Measurements from ENCODE around the gene IL2RA. TPM values are rescaled to one million over a fixed set of nuclear protein-coding genes. Genes with fewer than 3 reads are reported as not detected.

Gene IL2RA
- polyA plus RNA-seq, 3 donors, result 0.06 TPM; not detected in 2

DNA sequence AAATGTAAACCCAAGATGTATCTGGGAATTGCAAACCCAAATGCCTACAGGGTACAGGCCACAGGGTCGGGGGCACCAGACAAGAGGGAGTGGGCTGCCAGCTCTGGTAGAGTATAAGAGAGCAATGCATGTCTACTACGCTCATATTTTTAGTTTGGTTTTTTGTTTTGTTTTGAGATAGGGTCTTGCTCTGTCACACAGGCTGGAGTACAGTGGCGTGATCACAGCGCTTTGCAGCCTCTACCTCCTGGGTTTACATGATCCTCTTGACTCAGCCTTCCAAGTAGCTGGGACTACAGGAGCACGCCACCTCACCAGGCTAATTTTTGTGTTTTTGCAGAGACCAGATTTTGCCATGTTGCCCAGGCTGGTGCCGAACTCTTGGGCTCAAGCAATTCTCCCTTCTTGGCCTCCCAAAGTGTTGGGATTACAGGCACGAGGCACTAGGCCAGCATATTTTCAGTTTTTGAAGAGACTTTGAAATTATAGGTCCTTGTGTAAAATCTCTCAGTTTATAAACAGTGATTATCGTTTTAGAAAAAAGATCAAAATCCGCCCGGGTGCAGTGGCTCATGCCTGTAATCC, 73.7 kb downstream of the IL2RA start:
- H3K27ac Mint-ChIP-seq, result peak overlapping the region in 1 of 7 donors; percentile 49
- H3K4me2 ChIP-seq (replicated peaks; ENCODE audit: extremely low read depth, low read length, poor library complexity, severe bottlenecking), result no peak overlapping the region
- peak overlapping the region; percentile 69 for H2AFZ ChIP-seq (ENCODE audit: insufficient read depth, low read depth, low read length, poor library complexity, severe bottlenecking)

DNA sequence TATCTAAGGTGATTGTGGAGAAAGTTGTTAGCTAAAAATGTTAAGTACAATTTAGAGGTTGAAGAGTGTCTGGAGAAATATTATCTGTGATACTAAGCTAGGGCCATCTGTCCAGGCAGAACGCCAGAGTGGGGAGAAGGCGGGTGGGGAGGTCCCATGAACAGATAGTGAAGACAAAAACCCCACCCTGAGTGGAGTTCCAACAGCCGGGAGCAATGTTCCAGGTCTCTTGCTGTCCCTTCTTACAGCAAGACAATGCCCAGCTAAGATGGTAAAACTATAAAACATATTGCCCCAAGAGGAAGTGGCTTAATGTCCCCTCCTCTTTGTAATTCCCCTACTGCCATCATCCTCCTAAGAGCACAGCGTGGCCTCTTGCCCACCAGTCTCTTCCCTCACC, 74.4 kb downstream of the IL2RA start:
- Histone ChIP-seq H3K4me3 (replicated peaks in 1 of 3; ENCODE audit: low read depth in 2 of 3, low read length in 3 of 3) (no peak overlapping the region), H3K79me2 (ENCODE audit: insufficient read depth, low read length) (no peaks in the 10 kb centered on the region), H3K36me3 (replicated peaks in 1 of 2; ENCODE audit: control insufficient read depth in 1 of 2, insufficient read depth in 2 of 2, low read length in 2 of 2) (no peaks in the 10 kb centered on the region), H3K4me2 (replicated peaks; ENCODE audit: extremely low read depth, low read length, poor library complexity, severe bottlenecking) (no peak overlapping the region), H4K20me1 (ENCODE audit: insufficient read depth, low read length) (no peaks in the 10 kb centered on the region), H3K4me1 (ENCODE audit: control insufficient read depth in 1 of 2, insufficient read depth in 2 of 2, low read length in 2 of 2) (no peaks in the 10 kb centered on the region), H3K9me3 (replicated peaks in 1 of 2; ENCODE audit: control insufficient read depth in 1 of 2, insufficient read depth in 1 of 2, low read length in 2 of 2) (peaks cover 3 to 11% of the 10 kb centered on the region in 2 donors), H3K9ac (ENCODE audit: insufficient read depth, low read length, poor library complexity, severe bottlenecking) (no peak overlapping the region), H3K27me3 (ENCODE audit: control insufficient read depth in 2 of 2, insufficient read depth in 2 of 2, low read length in 2 of 2) (no peaks in the 10 kb centered on the region), H3K27ac (ENCODE audit: low read depth in 1 of 2, low read length in 2 of 2) (no peak overlapping the region), H2AFZ (ENCODE audit: insufficient read depth, low read depth, low read length, poor library complexity, severe bottlenecking) (peak overlapping the region; percentile 69)
- Mint-ChIP-seq H3K27ac (peak overlapping the region in 2 of 7 donors; percentile 56 to 57), H3K36me3 (no peaks in the 10 kb centered on the region), H3K27me3 (ENCODE audit: low read depth in 3 of 3) (peaks cover 0 to 2% (median 2%) of the 10 kb centered on the region in 3 donors), H3K4me3 (no peak overlapping the region), H3K9me3 (peaks cover 0 to 14% (median 10%) of the 10 kb centered on the region in 7 donors), H3K4me1 (peaks cover 15% of the 10 kb centered on the region)
- peak in 1 of 3 donors; percentile 39 for DNase-seq
- intact Hi-C loops (cut with micrococcal nuclease), result no loop called here
- TF ChIP-seq, protein P1, sequence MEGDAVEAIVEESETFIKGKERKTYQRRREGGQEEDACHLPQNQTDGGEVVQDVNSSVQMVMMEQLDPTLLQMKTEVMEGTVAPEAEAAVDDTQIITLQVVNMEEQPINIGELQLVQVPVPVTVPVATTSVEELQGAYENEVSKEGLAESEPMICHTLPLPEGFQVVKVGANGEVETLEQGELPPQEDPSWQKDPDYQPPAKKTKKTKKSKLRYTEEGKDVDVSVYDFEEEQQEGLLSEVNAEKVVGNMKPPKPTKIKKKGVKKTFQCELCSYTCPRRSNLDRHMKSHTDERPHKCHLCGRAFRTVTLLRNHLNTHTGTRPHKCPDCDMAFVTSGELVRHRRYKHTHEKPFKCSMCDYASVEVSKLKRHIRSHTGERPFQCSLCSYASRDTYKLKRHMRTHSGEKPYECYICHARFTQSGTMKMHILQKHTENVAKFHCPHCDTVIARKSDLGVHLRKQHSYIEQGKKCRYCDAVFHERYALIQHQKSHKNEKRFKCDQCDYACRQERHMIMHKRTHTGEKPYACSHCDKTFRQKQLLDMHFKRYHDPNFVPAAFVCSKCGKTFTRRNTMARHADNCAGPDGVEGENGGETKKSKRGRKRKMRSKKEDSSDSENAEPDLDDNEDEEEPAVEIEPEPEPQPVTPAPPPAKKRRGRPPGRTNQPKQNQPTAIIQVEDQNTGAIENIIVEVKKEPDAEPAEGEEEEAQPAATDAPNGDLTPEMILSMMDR (IDR thresholded peaks at IDR 0.05), result no peak
- 40% methylated on average over 3 of the region's 4 CpGs for WGBS (ENCODE audit: insufficient coverage)

More for the DNA sequence above, 73.7 kb downstream of the IL2RA start:
- H3K4me3 ChIP-seq (replicated peaks in 1 of 3; ENCODE audit: low read depth in 2 of 3, low read length in 3 of 3), result no peak overlapping the region
- H4K20me1 ChIP-seq (ENCODE audit: insufficient read depth, low read length), result no peaks in the 10 kb centered on the region
- Mint-ChIP-seq H3K9me3 (peaks cover 0 to 15% (median 13%) of the 10 kb centered on the region in 7 donors), H3K36me3 (no peaks in the 10 kb centered on the region), H3K4me3 (no peak overlapping the region), H3K27me3 (ENCODE audit: low read depth in 3 of 3) (peaks cover 2 to 5% (median 2%) of the 10 kb centered on the region in 3 donors), H3K4me1 (peaks cover 15% of the 10 kb centered on the region)
- TF ChIP-seq, protein P1 (IDR thresholded peaks at IDR 0.05), result no peak
- no peaks in the 10 kb centered on the region for H3K27me3 ChIP-seq (ENCODE audit: control insufficient read depth in 2 of 2, insufficient read depth in 2 of 2, low read length in 2 of 2)
- peaks cover 3 to 11% of the 10 kb centered on the region in 2 donors for H3K9me3 ChIP-seq (replicated peaks in 1 of 2; ENCODE audit: control insufficient read depth in 1 of 2, insufficient read depth in 1 of 2, low read length in 2 of 2)
- intact Hi-C loops (cut with micrococcal nuclease), result no loop called here
- no peak overlapping the region for H3K9ac ChIP-seq (ENCODE audit: insufficient read depth, low read length, poor library complexity, severe bottlenecking)
- H3K27ac ChIP-seq (ENCODE audit: low read depth in 1 of 2, low read length in 2 of 2), result no peak overlapping the region
- DNase-seq, result no peak
- 100% methylated on average over 4 of the region's 10 CpGs for WGBS (ENCODE audit: insufficient coverage)
- no peaks in the 10 kb centered on the region for H3K79me2 ChIP-seq (ENCODE audit: insufficient read depth, low read length)
- H3K4me1 ChIP-seq (ENCODE audit: control insufficient read depth in 1 of 2, insufficient read depth in 2 of 2, low read length in 2 of 2), result no peaks in the 10 kb centered on the region
- H3K36me3 ChIP-seq (replicated peaks in 1 of 2; ENCODE audit: control insufficient read depth in 1 of 2, insufficient read depth in 2 of 2, low read length in 2 of 2), result no peaks in the 10 kb centered on the region
